GM23338 (cell line): ENCODE measurements around the gene TRIM25. TPM values are rescaled to one million over a fixed set of nuclear protein-coding genes. Genes with fewer than 3 reads are reported as not detected.

Source experiments
- EZH2 ChIP-seq: fragments of 200-600 bp; sonication (generic); IDR thresholded peaks from one replicate; pipeline ENCODE4 v1.8.0; 2017; ENCODE audit warnings: antibody characterized with exemption, mild to moderate bottlenecking, low read depth; ENCODE audit not compliant: unreplicated experiment
- EZH2phosphoT487 ChIP-seq: fragments of 200-600 bp; sonication (generic); IDR thresholded peaks from one replicate; pipeline ENCODE4 v1.8.1; 2018; ENCODE audit warnings: antibody characterized with exemption; ENCODE audit not compliant: unreplicated experiment
- JUNB ChIP-seq: IDR thresholded peaks from one replicate; pipeline ENCODE4 v1.6.1; 2016; ENCODE audit warnings: antibody characterized with exemption; ENCODE audit not compliant: unreplicated experiment
- NANOG ChIP-seq: IDR thresholded peaks from 2 replicates; pipeline ENCODE4 v1.6.1; 2016; ENCODE audit warnings: antibody characterized with exemption, borderline replicate concordance
- STAT1 ChIP-seq: IDR thresholded peaks from one replicate; pipeline ENCODE4 v1.6.1; 2016; ENCODE audit warnings: antibody characterized with exemption; ENCODE audit not compliant: unreplicated experiment
- ZNF114 ChIP-seq: fragments of 250-450 bp; sonication (Bioruptor Pico); IDR thresholded peaks from 2 replicates; pipeline ENCODE4 v1.5.0; 2020; ENCODE audit warnings: mild to moderate bottlenecking, moderate library complexity
- ZNF331 ChIP-seq: fragments of 250-450 bp; sonication (Bioruptor Pico); IDR thresholded peaks from 2 replicates; pipeline ENCODE4 v1.5.0; 2020; ENCODE audit warnings: low read depth, mild to moderate bottlenecking, moderate library complexity
- polyA plus RNA-seq: library from polyadenylated mRNA; unstranded; fragments of >200 nt; fragmentation: Nextera tagmentation; extraction: Ambion mirVana; gene quantifications from 2 replicates; pipeline ENCODE4 v1.2.1, GENCODE V29; 2016
- total RNA-seq: library from RNA; depleted of rRNA; stranded (reverse); fragments of >200 nt; shearing (Covaris generic); gene quantifications from 2 replicates; pipeline ENCODE4 v1.2.3, GENCODE V29; 2014
- TF ChIP-seq, protein P1 (sequence below): fragments of 250-450 bp; sonication (Bioruptor Pico); IDR thresholded peaks from 2 replicates; pipeline ENCODE4 v1.5.0; 2020; ENCODE audit warnings: mild to moderate bottlenecking, moderate library complexity
- TF ChIP-seq, protein P2 (sequence below): IDR thresholded peaks from one replicate; pipeline ENCODE4 v1.6.1; 2018; ENCODE audit warnings: antibody characterized with exemption; ENCODE audit not compliant: unreplicated experiment
- TF ChIP-seq, protein P3 (sequence below): IDR thresholded peaks from 2 replicates; pipeline ENCODE4 v1.6.1; 2016; ENCODE audit warnings: antibody characterized with exemption

TRIM25 gene
- total and polyA plus RNA-seq, 2 experiments from 2014 or later, result 19.6 to 36.2 TPM

DNA sequence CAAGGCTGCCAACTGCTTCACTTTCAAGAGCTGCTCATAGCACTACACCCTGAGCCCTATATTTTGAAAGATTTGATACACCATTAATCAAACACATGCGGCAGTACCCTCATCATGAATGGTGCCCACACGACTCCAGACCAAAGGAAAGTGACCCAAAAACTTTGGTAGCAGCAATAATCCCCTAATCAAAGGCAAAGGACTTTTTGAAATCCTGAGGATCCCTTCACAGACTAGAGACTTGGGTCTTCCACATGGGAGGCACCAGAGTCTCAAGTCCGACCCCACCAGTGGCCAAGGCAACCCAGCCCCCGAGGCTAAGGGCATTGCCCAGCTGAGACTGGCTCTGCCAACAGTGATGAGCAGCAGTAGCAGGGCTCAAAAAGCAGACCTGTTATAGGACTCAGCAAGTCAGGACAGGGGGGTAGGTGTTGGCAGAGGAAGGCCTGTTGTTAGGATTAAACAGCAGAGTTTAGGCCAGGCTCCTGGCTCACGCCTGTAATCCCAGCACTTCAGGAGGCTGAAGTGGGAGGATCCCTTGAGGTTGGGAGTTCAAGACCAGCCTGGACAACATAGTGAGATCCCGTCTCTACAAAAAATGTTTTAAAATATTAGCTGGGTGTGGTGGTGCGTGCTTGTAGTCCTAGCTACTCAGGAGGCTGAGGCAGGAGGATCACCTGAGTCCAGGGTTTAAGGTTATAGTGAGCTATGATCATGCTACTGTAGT lies 3.2 kb downstream of the TRIM25 start (continued):
- TF ChIP-seq, protein P1, sequence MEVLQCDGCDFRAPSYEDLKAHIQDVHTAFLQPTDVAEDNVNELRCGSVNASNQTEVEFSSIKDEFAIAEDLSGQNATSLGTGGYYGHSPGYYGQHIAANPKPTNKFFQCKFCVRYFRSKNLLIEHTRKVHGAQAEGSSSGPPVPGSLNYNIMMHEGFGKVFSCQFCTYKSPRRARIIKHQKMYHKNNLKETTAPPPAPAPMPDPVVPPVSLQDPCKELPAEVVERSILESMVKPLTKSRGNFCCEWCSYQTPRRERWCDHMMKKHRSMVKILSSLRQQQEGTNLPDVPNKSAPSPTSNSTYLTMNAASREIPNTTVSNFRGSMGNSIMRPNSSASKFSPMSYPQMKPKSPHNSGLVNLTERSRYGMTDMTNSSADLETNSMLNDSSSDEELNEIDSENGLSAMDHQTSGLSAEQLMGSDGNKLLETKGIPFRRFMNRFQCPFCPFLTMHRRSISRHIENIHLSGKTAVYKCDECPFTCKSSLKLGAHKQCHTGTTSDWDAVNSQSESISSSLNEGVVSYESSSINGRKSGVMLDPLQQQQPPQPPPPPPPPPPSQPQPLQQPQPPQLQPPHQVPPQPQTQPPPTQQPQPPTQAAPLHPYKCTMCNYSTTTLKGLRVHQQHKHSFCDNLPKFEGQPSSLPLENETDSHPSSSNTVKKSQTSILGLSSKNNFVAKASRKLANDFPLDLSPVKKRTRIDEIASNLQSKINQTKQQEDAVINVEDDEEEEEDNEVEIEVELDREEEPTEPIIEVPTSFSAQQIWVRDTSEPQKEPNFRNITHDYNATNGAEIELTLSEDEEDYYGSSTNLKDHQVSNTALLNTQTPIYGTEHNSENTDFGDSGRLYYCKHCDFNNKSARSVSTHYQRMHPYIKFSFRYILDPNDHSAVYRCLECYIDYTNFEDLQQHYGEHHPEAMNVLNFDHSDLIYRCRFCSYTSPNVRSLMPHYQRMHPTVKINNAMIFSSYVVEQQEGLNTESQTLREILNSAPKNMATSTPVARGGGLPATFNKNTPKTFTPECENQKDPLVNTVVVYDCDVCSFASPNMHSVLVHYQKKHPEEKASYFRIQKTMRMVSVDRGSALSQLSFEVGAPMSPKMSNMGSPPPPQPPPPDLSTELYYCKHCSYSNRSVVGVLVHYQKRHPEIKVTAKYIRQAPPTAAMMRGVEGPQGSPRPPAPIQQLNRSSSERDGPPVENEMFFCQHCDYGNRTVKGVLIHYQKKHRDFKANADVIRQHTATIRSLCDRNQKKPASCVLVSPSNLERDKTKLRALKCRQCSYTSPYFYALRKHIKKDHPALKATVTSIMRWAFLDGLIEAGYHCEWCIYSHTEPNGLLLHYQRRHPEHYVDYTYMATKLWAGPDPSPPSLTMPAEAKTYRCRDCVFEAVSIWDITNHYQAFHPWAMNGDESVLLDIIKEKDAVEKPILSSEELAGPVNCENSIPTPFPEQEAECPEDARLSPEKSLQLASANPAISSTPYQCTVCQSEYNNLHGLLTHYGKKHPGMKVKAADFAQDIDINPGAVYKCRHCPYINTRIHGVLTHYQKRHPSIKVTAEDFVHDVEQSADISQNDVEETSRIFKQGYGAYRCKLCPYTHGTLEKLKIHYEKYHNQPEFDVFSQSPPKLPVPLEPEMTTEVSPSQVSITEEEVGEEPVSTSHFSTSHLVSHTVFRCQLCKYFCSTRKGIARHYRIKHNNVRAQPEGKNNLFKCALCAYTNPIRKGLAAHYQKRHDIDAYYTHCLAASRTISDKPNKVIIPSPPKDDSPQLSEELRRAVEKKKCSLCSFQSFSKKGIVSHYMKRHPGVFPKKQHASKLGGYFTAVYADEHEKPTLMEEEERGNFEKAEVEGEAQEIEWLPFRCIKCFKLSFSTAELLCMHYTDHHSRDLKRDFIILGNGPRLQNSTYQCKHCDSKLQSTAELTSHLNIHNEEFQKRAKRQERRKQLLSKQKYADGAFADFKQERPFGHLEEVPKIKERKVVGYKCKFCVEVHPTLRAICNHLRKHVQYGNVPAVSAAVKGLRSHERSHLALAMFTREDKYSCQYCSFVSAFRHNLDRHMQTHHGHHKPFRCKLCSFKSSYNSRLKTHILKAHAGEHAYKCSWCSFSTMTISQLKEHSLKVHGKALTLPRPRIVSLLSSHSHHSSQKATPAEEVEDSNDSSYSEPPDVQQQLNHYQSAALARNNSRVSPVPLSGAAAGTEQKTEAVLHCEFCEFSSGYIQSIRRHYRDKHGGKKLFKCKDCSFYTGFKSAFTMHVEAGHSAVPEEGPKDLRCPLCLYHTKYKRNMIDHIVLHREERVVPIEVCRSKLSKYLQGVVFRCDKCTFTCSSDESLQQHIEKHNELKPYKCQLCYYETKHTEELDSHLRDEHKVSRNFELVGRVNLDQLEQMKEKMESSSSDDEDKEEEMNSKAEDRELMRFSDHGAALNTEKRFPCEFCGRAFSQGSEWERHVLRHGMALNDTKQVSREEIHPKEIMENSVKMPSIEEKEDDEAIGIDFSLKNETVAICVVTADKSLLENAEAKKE, result no peak
- no peak for TF ChIP-seq ZNF331 (CRISPR knock-in tag)
- TF ChIP-seq, protein P2, sequence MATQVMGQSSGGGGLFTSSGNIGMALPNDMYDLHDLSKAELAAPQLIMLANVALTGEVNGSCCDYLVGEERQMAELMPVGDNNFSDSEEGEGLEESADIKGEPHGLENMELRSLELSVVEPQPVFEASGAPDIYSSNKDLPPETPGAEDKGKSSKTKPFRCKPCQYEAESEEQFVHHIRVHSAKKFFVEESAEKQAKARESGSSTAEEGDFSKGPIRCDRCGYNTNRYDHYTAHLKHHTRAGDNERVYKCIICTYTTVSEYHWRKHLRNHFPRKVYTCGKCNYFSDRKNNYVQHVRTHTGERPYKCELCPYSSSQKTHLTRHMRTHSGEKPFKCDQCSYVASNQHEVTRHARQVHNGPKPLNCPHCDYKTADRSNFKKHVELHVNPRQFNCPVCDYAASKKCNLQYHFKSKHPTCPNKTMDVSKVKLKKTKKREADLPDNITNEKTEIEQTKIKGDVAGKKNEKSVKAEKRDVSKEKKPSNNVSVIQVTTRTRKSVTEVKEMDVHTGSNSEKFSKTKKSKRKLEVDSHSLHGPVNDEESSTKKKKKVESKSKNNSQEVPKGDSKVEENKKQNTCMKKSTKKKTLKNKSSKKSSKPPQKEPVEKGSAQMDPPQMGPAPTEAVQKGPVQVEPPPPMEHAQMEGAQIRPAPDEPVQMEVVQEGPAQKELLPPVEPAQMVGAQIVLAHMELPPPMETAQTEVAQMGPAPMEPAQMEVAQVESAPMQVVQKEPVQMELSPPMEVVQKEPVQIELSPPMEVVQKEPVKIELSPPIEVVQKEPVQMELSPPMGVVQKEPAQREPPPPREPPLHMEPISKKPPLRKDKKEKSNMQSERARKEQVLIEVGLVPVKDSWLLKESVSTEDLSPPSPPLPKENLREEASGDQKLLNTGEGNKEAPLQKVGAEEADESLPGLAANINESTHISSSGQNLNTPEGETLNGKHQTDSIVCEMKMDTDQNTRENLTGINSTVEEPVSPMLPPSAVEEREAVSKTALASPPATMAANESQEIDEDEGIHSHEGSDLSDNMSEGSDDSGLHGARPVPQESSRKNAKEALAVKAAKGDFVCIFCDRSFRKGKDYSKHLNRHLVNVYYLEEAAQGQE, result no peak
- no peak for TF ChIP-seq STAT1
- no peak for TF ChIP-seq EZH2phosphoT487
- TF ChIP-seq, protein P3, sequence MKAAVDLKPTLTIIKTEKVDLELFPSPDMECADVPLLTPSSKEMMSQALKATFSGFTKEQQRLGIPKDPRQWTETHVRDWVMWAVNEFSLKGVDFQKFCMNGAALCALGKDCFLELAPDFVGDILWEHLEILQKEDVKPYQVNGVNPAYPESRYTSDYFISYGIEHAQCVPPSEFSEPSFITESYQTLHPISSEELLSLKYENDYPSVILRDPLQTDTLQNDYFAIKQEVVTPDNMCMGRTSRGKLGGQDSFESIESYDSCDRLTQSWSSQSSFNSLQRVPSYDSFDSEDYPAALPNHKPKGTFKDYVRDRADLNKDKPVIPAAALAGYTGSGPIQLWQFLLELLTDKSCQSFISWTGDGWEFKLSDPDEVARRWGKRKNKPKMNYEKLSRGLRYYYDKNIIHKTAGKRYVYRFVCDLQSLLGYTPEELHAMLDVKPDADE, result no peak
- TF ChIP-seq JUNB, result no peak
- TF ChIP-seq ZNF114 (CRISPR knock-in tag), result no peak
- TF ChIP-seq NANOG, result no peak
- no peak for TF ChIP-seq EZH2
